Spleen (tissue), 11 donors: Measurements from ENCODE around the gene PSMD12. TPM values are rescaled to one million over a fixed set of nuclear protein-coding genes. Genes with fewer than 3 reads are reported as not detected.

Experiments used
- DNase-seq: peaks from one replicate; pipeline ENCODE4 v3.0.0-alpha.2; 2020
- H3K27ac ChIP-seq, 8 donors: fragments of 200-600 bp; sonication (generic) in 7 of 8; 1 replicate in 4 of 8; 2 replicates in 4 of 8; pipeline versions ENCODE4 v1.5.0 to v1.8.0; 2016 to 2021; ENCODE audit warnings: inconsistent platforms in 4 of 8, mild to moderate bottlenecking in 4 of 8, moderate library complexity in 1 of 8
- H3K27me3 ChIP-seq, 7 donors: fragments of 200-600 bp; sonication (generic) in 6 of 7; replicated peaks in 1 of 7; 1 replicate in 4 of 7; 2 replicates in 3 of 7; pipeline versions ENCODE4 v1.5.0 to v1.8.0; 2016 to 2021; ENCODE audit warnings: inconsistent platforms in 3 of 7, mild to moderate bottlenecking in 1 of 7
- H3K36me3 ChIP-seq, 6 donors: fragments of 200-600 bp; sonication (generic) in 5 of 6; 1 replicate in 4 of 6; 2 replicates in 2 of 6; pipeline versions ENCODE4 v1.5.0 to v1.8.0; 2016 to 2021; ENCODE audit warnings: inconsistent platforms in 2 of 6
- H3K4me1 ChIP-seq, 6 donors: fragments of 200-600 bp; sonication (generic) in 5 of 6; 1 replicate in 3 of 6; 2 replicates in 3 of 6; pipeline versions ENCODE4 v1.5.0 to v1.8.0; 2016 to 2021; ENCODE audit warnings: inconsistent platforms in 3 of 6
- H3K4me3 ChIP-seq, 8 donors: fragments of 200-600 bp; sonication (generic) in 7 of 8; 1 replicate in 4 of 8; 2 replicates in 4 of 8; pipeline versions ENCODE4 v1.5.0 to v1.8.0; 2016 to 2021; ENCODE audit warnings: inconsistent platforms in 4 of 8, mild to moderate bottlenecking in 4 of 8, moderate library complexity in 2 of 8
- H3K9me3 ChIP-seq, 8 donors: fragments of 200-600 bp; sonication (generic) in 7 of 8; 1 replicate in 4 of 8; 2 replicates in 4 of 8; pipeline versions ENCODE4 v1.5.0 to v1.8.0; 2016 to 2021; ENCODE audit warnings: inconsistent platforms in 4 of 8
- POLR2A ChIP-seq, 3 donors: fragments of 450-650 bp; IDR thresholded peaks; one replicate each; pipeline ENCODE4 v1.5.1; 2017; ENCODE audit warnings: antibody characterized with exemption in 3 of 3, mild to moderate bottlenecking in 1 of 3
- POLR2AphosphoS5 ChIP-seq, 3 donors: sonication (generic); formaldehyde crosslinking; IDR thresholded peaks; one replicate each; pipeline ENCODE4 v1.5.1; 2017; ENCODE audit warnings: antibody characterized with exemption in 3 of 3
- WGBS, 5 donors: extraction: QIAGEN DNeasy Blood & Tissue Kit in 3 of 5; methylation state at CpG; one replicate each; pipeline versions ENCODE4 v1.1.5 to v1.1.7; 2013 to 2018; 5-methylcytosine and 5-hydroxymethylcytosine counted together
- intact Hi-C: fragments of 100-400 bp; cut with DNase I; formaldehyde crosslinking; loops from one replicate; pipeline ENCODE4 v1.15.0; 2023; ENCODE audit warnings: low total_unique reads
- polyA plus RNA-seq, 3 donors: library from polyadenylated mRNA; stranded (reverse); fragments of 200-250 nt; gene quantifications; one replicate each; pipeline ENCODE4 v1.2.1, GENCODE V29; 2013
- total RNA-seq, 7 donors: library from RNA; depleted of rRNA in 3 of 7; stranded (reverse); fragments of >200 nt in 3 of 7; fragmentation: NEBNext Ultra II Directional in 4 of 7; extraction: Animal tissue kit (Norgen Biotek cat#: 25700) in 4 of 7; gene quantifications; one replicate each; pipeline versions ENCODE4 v1.1.0 to v1.2.1, GENCODE V29; 2016 to 2021
- TF ChIP-seq, protein P1 (sequence below), 11 experiments: fragments of 200-600 bp in 7 of 11; fragments of 450-650 bp in 4 of 11; sonication (generic) in 4 of 11; IDR thresholded peaks in 8 of 11; conservative IDR thresholded peaks in 3 of 11; 1 replicate in 7 of 11; 2 replicates in 4 of 11; pipeline versions ENCODE4 v1.4.0 to v1.8.0; 2016 to 2021; ENCODE audit warnings: antibody characterized with exemption in 11 of 11, inconsistent platforms in 4 of 11, mild to moderate bottlenecking in 1 of 11
- donor health status: healthy with polysubstance abuse.
- donor health status: DM: no; HTN: no; CAD: no; lungs with moderate emphysema.
- donor health status: DM: no; HTN: no; CAD: no.
- donor health status: Bipolar disorder and iron deficiency.
- donor health status: healthy.
- donor health status: DM: no; HTN: no; CAD: no.
- donor health status: DM: yes; HTN: yes; CAD: no.

PSMD12 gene
- total and polyA plus RNA-seq, 10 donors, result 13.8 to 46.4 (median 28.9) TPM

DNA sequence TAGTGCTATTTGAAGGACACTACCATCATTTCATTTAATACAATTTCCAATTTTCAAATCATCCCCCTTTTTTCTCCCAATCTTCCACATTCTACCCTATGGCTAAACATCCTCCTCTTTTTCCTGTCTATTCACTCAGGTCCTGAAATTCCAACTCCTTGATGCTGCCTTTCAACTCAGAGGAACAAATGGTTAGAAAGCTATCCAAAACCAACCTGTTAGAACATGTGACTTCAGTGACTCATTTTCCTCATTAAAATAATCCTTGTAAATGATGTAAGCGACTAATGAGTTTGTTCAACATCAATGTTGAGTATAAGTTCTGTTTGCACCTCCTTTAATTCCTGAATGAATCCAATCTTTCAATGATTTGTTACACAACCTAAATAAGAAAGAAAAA is 5.5 kb downstream of the PSMD12 start:
- Histone ChIP-seq H3K27ac (peak overlapping the region in 5 of 8 donors; percentile 9 to 49 (median 23)), H3K27me3 (no peaks in the 10 kb centered on the region), H3K36me3 (peaks cover 0 to 77% (median 19%) of the 10 kb centered on the region in 6 donors), H3K9me3 (no peaks in the 10 kb centered on the region), H3K4me3 (no peak overlapping the region), H3K4me1 (peaks cover 51 to 97% (median 77%) of the 10 kb centered on the region in 6 donors)
- DNase-seq, result no peak
- intact Hi-C loops, result no loop called here
- TF ChIP-seq POLR2AphosphoS5 (IDR thresholded peaks at IDR 0.05) (no peak), POLR2A (IDR thresholded peaks at IDR 0.05) (no peak)
- 93 to 100% (median 95%) methylated on average over 1 of the region's 1 CpG for whole genome bisulfite sequencing, 5 donors

DNA sequence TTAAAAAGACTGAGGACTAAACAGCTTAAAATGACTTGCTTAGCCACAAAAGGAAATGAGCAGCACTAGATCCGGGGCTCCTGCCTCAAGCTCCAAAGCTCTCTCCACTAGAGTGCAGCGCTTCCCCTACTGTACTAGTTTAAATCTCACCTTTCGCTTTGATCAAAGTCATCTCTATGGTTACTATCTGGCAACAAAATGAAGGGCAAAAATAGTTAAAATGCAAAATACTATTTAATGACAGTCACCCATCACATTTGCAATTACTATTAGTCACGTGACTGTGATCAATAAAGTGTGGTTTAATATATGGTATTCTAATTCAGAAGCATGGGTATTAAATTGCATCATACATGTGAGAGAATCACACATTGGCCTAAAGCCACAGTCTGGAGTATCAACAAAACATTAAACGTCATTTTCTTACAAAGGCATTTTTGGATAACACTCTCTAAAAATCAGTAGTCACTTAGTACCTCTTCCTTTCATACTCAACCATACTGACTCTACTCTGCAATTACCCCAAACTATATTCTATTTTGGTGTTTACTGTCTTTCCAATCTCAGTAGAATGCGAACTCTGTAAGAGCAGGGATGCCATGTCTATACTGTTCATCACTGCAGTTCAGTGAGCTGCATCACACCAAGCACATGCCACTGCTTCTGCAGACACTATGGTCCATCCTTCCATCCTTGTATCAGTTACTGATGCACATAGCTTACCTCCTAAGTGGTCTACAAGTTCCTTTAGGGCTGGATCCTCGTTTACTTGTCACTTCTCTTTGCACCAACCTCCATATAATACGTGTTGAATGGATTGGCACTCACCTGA is 6.2 kb downstream of the PSMD12 start:
- H3K27ac ChIP-seq, result peak overlapping the region in 1 of 8 donors; percentile 49
- DNase-seq, result no peak
- H3K9me3 ChIP-seq, result no peaks in the 10 kb centered on the region
- 51 to 55% (median 54%) methylated on average over 8 of the region's 8 CpGs for WGBS, 5 donors
- peaks cover 0 to 84% (median 22%) of the 10 kb centered on the region in 6 donors for H3K36me3 ChIP-seq
- intact Hi-C loops, result no loop called here
- no peak for TF ChIP-seq POLR2AphosphoS5 (IDR thresholded peaks at IDR 0.05)
- TF ChIP-seq, protein P1, sequence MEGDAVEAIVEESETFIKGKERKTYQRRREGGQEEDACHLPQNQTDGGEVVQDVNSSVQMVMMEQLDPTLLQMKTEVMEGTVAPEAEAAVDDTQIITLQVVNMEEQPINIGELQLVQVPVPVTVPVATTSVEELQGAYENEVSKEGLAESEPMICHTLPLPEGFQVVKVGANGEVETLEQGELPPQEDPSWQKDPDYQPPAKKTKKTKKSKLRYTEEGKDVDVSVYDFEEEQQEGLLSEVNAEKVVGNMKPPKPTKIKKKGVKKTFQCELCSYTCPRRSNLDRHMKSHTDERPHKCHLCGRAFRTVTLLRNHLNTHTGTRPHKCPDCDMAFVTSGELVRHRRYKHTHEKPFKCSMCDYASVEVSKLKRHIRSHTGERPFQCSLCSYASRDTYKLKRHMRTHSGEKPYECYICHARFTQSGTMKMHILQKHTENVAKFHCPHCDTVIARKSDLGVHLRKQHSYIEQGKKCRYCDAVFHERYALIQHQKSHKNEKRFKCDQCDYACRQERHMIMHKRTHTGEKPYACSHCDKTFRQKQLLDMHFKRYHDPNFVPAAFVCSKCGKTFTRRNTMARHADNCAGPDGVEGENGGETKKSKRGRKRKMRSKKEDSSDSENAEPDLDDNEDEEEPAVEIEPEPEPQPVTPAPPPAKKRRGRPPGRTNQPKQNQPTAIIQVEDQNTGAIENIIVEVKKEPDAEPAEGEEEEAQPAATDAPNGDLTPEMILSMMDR (IDR thresholded peaks at IDR 0.05 in 8 of 11, conservative IDR thresholded peaks at IDR 0.05 in 3 of 11), result peak in 1 of 11 experiments; percentile 16
- H3K4me1 ChIP-seq, result peaks cover 51 to 96% (median 73%) of the 10 kb centered on the region in 6 donors
- H3K27me3 ChIP-seq, result no peaks in the 10 kb centered on the region
- no peak overlapping the region for H3K4me3 ChIP-seq

DNA sequence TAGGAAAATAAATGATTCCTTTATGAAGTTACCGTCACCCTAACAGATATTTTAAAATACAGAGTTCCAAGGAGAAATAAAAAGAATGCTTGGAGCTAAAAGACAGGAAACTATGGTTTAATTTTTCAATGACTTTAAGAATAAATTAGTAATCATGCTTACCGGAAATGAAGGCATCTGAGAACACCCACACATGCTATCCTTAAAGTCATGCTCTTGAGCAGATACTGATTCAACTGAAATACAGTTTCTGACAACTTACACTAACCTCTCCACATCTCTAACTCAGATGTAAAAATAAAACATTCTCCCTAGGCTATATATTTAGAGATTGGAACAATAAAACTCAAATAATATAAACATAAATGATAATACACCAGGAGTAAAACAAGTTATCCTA is 7.8 kb downstream of the PSMD12 start:
- DNase-seq, result no peak
- Histone ChIP-seq H3K9me3 (no peaks in the 10 kb centered on the region), H3K27ac (peak overlapping the region in 2 of 8 donors; percentile 17 to 21), H3K4me3 (no peak overlapping the region), H3K27me3 (no peaks in the 10 kb centered on the region), H3K4me1 (peaks cover 38 to 96% (median 65%) of the 10 kb centered on the region in 6 donors), H3K36me3 (peaks cover 0 to 87% (median 37%) of the 10 kb centered on the region in 6 donors)
- intact Hi-C loops, result no loop called here
- no peak for TF ChIP-seq POLR2AphosphoS5 (IDR thresholded peaks at IDR 0.05)
- no peak for TF ChIP-seq POLR2A (IDR thresholded peaks at IDR 0.05)
- TF ChIP-seq, protein P1 (IDR thresholded peaks at IDR 0.05 in 8 of 11, conservative IDR thresholded peaks at IDR 0.05 in 3 of 11), result no peak
- WGBS, 5 donors, result 43 to 67% (median 59%) methylated on average over 2 of the region's 2 CpGs

DNA sequence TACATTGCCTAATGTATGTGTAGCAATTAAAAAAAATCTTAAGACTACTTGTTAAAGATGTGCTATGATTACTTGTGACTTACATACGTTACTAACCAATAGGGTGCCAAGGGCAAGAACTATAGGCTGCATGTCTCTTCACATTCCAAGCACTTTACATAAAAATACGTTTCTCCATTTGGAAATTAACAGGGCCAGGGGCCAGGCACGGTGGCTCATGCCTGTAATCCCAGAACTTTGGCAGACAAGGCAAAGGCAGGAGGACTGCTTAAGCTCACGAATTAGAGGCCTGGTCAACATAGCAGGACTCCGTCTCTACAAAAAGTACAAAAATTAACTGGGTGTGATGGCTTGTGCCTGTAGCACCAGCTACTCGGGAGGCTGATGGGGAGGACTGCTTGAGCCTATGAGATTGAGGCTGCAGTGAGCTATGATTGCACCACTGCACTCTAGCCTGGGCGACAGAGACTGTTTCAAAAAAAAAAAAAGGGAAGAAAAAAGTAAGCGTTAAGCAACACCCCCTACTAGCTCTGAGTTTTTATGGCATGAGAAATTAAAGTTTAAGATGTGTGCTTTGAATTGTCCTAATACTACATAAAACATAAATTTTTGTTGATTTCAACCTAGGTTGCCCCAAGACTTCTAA is 12.3 kb downstream of the PSMD12 start:
- peak overlapping the region in 4 of 8 donors; percentile 24 to 67 (median 56) for H3K27ac ChIP-seq
- intact Hi-C loops, result no loop called here

More for the DNA sequence above, 12.3 kb downstream of the PSMD12 start:
- H3K4me1 ChIP-seq, result peaks cover 8 to 67% (median 34%) of the 10 kb centered on the region in 6 donors
- DNase-seq, result no peak
- no peaks in the 10 kb centered on the region for H3K27me3 ChIP-seq
- peaks cover 0 to 97% (median 70%) of the 10 kb centered on the region in 6 donors for H3K36me3 ChIP-seq
- H3K4me3 ChIP-seq, result no peak overlapping the region
- no peaks in the 10 kb centered on the region for H3K9me3 ChIP-seq
- WGBS, 5 donors, result 64 to 86% (median 76%) methylated on average over 8 of the region's 8 CpGs
- TF ChIP-seq, protein P1 (IDR thresholded peaks at IDR 0.05 in 8 of 11, conservative IDR thresholded peaks at IDR 0.05 in 3 of 11), result no peak
- TF ChIP-seq POLR2A (IDR thresholded peaks at IDR 0.05), result no peak
- TF ChIP-seq POLR2AphosphoS5 (IDR thresholded peaks at IDR 0.05), result no peak
